ENCODE results near the gene MMP27. TPM values are rescaled to one million over a fixed set of nuclear protein-coding genes. Genes with fewer than 3 reads are reported as not detected.

The MMP27 gene
- total RNA-seq, 1 donor from 2014 or later = not detected

DNA sequence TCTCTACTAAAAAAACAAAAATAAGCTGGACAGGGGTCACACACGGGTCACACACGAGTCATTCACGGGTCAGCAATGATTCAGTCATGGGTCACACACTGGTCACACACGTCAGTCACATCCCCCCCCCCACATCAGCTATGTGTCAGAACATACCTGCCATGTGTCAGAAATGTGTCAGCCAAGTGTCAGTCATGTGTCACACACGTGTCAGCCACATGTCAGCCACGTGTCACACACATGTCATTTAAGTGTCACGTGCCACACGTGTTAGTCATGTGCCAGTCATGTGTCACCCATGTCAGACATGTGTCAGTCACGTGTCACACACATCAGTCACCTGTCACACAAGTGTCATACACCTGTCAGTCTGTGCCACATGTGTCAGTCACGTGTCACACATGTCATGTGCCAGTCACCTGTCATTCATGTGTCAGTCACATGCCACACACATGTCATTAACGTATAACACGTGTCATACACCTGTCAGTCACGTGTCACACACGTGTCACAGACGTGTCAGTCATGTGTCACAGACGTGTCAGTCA is 51.8 kb downstream of the MMP27 start:
- Mint-ChIP-seq H3K4me3 (ENCODE audit: unreplicated experiment) (no peak overlapping the region), H3K4me1 (ENCODE audit: low read depth, unreplicated experiment) (no peaks in the 10 kb centered on the region), H3K36me3 (ENCODE audit: unreplicated experiment) (no peaks in the 10 kb centered on the region), H3K9me3 (ENCODE audit: unreplicated experiment) (peaks cover 4% of the 10 kb centered on the region), H3K27me3 (ENCODE audit: unreplicated experiment) (peaks cover 1% of the 10 kb centered on the region), H3K27ac (ENCODE audit: unreplicated experiment) (no peak overlapping the region)
- TF ChIP-seq, protein P1, sequence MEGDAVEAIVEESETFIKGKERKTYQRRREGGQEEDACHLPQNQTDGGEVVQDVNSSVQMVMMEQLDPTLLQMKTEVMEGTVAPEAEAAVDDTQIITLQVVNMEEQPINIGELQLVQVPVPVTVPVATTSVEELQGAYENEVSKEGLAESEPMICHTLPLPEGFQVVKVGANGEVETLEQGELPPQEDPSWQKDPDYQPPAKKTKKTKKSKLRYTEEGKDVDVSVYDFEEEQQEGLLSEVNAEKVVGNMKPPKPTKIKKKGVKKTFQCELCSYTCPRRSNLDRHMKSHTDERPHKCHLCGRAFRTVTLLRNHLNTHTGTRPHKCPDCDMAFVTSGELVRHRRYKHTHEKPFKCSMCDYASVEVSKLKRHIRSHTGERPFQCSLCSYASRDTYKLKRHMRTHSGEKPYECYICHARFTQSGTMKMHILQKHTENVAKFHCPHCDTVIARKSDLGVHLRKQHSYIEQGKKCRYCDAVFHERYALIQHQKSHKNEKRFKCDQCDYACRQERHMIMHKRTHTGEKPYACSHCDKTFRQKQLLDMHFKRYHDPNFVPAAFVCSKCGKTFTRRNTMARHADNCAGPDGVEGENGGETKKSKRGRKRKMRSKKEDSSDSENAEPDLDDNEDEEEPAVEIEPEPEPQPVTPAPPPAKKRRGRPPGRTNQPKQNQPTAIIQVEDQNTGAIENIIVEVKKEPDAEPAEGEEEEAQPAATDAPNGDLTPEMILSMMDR (IDR thresholded peaks at IDR 0.05; ENCODE audit: partially characterized antibody, unreplicated experiment) = no peak
- DNase-seq = no peak

DNA sequence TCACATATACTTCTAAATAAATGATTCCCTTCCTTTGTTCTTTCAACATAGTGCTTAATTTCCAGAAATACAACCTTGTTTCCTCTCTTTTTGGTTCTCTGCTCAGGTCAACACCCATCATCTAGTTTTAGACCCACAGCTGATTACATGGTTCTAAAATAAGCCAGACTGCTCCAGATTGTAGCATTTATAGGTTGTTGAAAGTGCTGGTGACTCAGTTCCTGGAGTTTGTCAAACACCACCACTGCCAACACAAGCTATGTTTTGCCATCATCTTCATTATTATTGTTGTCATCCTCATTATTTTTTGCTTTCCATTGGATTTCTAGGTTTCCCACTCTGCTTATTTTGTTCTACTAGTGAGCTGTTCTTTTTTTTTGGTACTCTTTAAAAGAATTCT is 58.1 kb downstream of the MMP27 start:
- Mint-ChIP-seq H3K4me1 (ENCODE audit: low read depth, unreplicated experiment) (no peaks in the 10 kb centered on the region), H3K4me3 (ENCODE audit: unreplicated experiment) (no peak overlapping the region), H3K9me3 (ENCODE audit: unreplicated experiment) (no peaks in the 10 kb centered on the region), H3K27ac (ENCODE audit: unreplicated experiment) (no peak overlapping the region), H3K36me3 (ENCODE audit: unreplicated experiment) (no peaks in the 10 kb centered on the region), H3K27me3 (ENCODE audit: unreplicated experiment) (no peaks in the 10 kb centered on the region)
- no peak for DNase-seq
- TF ChIP-seq, protein P1 (IDR thresholded peaks at IDR 0.05; ENCODE audit: partially characterized antibody, unreplicated experiment) = no peak

DNA sequence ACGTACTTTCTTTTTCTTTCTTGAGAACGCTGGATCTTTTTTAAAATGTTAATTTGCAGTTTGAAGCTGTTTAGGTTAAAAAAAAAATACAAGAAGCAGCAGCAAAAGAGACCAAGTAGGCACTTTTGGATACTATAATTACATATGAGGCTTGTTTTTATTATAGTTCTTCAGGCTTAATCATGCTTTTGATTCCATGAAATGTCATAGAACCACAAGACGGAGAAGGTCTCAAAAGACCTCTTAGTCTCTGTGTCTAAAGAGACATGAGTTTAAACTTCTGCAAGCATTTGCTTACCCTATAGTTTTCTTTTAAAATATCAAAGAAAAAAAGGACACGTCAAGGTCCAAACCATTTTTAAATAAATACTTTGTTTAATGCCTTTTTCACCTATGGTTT is 61.6 kb downstream of the MMP27 start:
- Mint-ChIP-seq H3K27me3 (ENCODE audit: unreplicated experiment) (no peaks in the 10 kb centered on the region), H3K27ac (ENCODE audit: unreplicated experiment) (no peak overlapping the region), H3K4me1 (ENCODE audit: low read depth, unreplicated experiment) (no peaks in the 10 kb centered on the region), H3K36me3 (ENCODE audit: unreplicated experiment) (no peaks in the 10 kb centered on the region), H3K9me3 (ENCODE audit: unreplicated experiment) (no peaks in the 10 kb centered on the region), H3K4me3 (ENCODE audit: unreplicated experiment) (no peak overlapping the region)
- no peak for DNase-seq
- TF ChIP-seq, protein P1 (IDR thresholded peaks at IDR 0.05; ENCODE audit: partially characterized antibody, unreplicated experiment) = no peak

Other genes starting within 250 kb of the MMP27 start
- not detected for gene MMP7, start 175.0 kb downstream of the MMP27 start, total RNA-seq (ENCODE audit: unreplicated experiment)
- gene MMP20, start 80.4 kb downstream of the MMP27 start, total RNA-seq (ENCODE audit: unreplicated experiment) = not detected
- gene MMP8, start 19.2 kb upstream of the MMP27 start, total RNA-seq (ENCODE audit: unreplicated experiment) = not detected
- not detected for gene MMP10, start 74.9 kb upstream of the MMP27 start, total RNA-seq (ENCODE audit: unreplicated experiment)
- gene MMP1, start 92.4 kb upstream of the MMP27 start, total RNA-seq (ENCODE audit: unreplicated experiment) = not detected
- not detected for gene MMP3, start 137.8 kb upstream of the MMP27 start, total RNA-seq (ENCODE audit: unreplicated experiment)
- gene MMP12, start 169.2 kb upstream of the MMP27 start, total RNA-seq (ENCODE audit: unreplicated experiment) = not detected
- not detected for gene MMP13, start 250.0 kb upstream of the MMP27 start, total RNA-seq (ENCODE audit: unreplicated experiment)